NOMO-1 (cell line): ENCODE results near the gene SDHAF4.
"Not testable (repeated sequence)": the region's sequence is repeated elsewhere in the genome, so short reads cannot be mapped to it uniquely, and the experiment has no call there.

ENCODE experiments used
- DNase-seq, 2 experiments: peaks; one replicate each; lab custom pipeline; 2025; ENCODE audit not compliant: unreplicated experiment in 2 of 2; lab: John Stamatoyannopoulos, UW

Gene SDHAF4

DNA sequence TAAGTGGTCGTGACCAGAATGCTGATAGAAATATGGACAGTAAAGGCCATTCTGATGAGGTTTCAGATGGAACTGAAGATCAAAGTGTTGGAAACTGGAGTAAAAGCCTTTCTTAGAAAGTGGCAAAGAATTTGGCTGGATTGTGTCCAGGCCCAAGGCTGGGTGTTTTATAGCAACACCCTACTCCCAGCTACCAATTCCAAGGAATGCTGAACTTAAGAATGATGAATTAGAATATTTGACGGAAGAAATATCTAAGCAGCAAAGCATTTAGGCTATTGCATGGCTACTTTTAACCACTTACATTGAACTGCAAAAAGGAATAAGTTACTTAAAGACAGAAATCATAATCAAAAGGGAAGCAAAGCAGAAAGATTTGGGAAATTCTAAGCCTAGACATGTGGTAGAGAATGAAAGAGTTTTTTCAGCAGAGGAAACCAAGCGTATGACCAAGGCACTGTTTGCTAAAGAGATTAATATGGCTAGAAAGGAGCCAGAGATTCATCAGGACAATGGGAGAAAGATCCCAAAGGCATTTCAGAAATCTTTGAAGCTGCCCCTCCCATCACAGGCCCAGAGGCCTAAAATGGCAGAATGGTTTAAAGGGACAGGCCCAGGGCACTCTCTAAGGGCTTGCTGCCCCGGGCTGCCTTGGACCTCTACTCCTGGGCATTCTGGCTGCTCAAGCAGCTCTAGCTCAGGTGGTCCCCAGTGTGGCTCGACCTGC, 25.8 kb downstream of the SDHAF4 start:
- no peak for DNase-seq

DNA sequence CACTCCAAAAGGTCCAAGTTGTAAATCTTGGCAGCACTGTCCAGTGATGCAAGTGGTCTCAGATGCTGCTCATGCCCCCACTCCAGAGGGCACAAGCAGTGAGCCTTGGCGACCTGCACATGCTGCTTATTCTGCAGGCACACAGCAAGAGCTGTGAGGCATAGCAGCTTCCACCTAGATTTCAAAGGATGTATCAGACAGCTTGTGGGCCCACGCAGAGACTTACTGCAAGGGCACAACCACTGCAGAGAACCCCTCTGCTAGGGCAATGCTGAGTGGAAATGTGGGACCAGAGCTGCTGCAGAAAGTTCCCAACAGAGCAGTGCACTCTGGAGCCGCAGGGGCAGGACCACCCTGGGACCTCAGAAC, 26.4 kb downstream of the SDHAF4 start:
- no peak for DNase-seq

- no peak for DNase-seq
These were observed 32.5 kb downstream of the SDHAF4 start for GRCh38 chr6:70599187-70599586.

DNA sequence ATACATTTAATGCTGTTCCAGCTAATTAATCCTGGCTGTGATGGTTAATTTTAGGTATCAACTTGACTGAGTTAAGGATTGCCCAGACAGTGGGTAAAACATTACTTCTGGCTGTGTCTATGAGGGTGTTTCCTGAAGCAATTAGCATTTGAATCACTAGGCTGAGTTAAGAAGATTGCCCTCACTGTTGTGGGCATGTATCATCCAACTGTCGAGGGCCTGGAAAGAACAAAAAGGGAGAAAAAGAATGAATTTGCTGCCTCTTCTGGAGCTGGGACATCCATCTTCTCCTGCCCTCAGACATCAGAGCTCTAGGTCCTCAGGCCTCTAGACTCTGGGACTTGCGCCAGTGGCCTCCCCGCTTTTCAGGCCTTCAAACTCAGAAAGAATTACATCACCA, 34.3 kb downstream of the SDHAF4 start:
- no peak for DNase-seq

DNA sequence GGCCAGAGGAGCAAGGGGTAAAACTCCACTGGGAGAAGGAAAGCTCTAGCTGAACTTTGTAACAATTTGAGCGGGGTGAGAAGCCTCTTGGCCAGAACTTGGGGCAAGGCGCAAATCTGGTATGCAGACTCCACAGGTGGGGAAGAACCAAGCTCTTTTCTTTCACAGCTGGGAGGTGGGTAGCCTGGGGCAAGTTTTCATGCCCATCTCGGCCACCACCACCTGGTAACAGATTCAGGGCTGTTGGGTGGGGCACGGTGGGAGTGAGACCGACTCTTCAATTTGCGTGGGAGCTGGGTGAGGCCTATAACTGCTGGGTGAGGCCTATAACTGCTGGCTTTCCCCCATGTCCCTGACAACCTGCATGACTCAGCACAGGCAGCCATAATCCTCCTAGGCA, 37.5 kb downstream of the SDHAF4 start:
- DNase-seq = no peak

GRCh38 chr6:70607371-70607770, 40.6 kb downstream of the SDHAF4 start:
- not testable (repeated sequence) for DNase-seq

DNA sequence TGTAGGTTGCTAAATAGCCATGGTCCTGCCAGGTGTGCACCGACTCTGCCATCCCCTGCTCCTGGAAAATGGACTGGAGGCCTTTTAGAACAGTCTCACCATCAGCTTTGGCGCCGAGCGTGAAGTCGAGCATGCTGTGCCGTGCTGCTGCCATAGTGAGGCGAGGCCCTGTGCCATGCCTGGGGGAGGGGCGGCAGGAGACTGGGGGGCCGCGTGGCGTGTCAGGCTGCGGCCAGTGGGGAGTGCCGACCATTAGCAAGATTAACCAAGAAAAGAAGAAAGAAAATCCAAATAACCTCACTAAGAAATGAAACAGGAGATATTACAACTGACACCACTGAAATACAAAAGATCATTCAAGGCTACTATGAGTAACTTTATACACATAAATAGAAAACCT, 42.5 kb downstream of the SDHAF4 start:
- not testable (repeated sequence) for DNase-seq

DNA sequence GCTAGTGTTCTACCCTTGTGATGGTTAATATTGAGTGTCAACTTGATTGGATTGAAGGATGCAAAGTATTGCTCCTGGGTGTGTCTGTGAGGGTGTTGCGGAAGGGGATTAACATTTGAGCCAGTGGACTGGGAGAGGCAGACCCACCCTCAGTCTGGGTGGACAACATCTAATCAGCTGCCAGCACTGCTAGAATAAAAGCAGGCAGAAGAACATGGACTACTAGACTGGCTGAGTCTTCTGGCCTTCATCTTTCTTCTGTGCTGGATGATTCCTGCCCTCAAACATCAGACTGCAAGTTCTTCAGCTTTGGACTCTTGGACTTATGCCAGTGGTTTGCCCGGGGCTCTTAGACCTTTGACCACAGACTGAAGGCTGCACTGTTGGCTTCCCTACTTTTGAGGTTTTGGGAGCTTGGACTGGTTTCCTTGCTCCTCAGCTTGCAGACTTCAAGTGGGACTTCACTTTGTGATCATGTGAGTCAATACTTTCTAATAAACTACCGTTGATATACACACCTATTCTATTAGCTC, 50.1 kb downstream of the SDHAF4 start:
- no peak for DNase-seq

GRCh38 chr6:70620746-70621145, 54.0 kb downstream of the SDHAF4 start:
- no peak for DNase-seq

DNA sequence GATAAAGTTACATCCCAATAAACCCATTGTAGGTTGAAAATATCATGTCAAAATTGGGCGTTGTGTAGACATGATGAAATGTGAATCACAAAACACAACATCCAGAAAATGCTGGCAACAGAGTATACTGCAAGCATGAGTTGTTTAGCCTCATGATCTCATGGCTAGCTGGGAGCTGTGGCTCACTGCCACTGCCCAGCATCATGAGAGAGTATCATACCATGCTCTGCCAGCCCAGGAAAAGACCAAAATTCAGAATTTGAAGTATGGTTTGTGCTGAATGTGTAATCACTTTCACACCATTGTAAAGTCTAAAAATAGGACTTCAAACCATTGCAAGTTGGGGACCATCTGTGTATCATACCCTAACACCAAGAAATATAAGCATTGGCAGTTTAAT, 55.7 kb downstream of the SDHAF4 start:
- no peak for DNase-seq

GRCh38 chr6:70625436-70625835, 58.7 kb downstream of the SDHAF4 start:
- DNase-seq = no peak

DNA sequence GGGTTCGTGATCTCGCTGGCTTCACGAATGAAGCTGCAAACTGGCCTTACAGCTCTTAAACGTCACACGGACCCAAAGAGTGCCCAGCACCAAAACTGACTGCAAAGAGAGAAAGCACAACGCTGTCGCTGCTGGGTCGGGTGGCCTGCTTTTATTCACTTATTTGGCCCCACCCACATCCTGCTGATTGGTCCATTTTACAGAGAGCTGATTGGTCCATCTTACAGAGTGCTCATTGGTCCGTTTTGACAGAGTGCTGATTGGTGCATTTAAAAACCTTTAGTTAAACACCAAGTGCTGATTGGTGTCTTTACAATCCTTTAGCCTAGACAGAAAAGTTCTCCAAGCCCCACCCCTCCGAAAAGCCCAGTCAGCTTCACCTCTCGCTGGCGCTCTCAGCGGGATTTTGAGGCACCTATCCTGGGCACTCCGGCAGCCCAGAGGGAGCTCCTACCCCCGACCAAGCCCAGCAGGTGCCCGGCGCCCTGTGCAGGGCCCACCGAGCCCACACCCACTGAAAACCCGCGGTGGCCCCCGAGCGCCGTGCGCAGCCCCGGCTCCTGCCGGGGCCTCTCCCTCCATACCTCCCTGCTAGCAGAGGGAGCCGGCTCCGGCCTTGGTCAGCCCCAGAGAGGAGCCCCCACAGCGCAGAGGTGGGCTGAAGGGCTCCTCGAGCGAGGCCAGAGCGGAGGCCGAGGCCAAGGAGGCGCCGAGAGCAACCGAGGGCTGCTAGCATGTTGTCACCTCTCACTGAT, 60.9 kb downstream of the SDHAF4 start:
- no peak for DNase-seq

DNA sequence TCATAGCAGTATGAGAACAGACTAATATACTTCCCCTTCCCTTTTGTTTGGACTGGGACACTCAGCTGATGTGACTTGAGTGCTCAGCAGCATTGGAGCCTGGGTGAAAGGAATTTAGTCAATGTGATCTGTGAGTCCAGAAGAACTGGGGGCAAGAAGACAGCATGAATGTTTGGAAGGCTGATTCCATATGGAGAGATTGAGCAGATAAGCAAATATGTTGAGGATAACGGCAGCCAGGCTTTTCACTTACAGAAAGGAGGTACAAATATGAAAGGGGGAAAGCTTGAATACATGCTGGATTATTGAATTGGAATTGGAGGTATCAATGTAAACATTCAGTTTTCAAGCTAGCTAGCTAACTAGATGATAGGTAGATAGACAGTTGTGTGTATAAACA, 63.2 kb downstream of the SDHAF4 start:
- DNase-seq = no peak

- no peak for DNase-seq
These were observed 67.1 kb downstream of the SDHAF4 start for GRCh38 chr6:70633870-70634269.

GRCh38 chr6:70636596-70636995, 69.9 kb downstream of the SDHAF4 start:
- no peak for DNase-seq

- DNase-seq = no peak
These were observed 71.7 kb downstream of the SDHAF4 start for GRCh38 chr6:70638468-70638867.
